DMS53 (cell line): ENCODE measurements around the gene ITGB5.
"Not testable (repeated sequence)": the region's sequence is repeated elsewhere in the genome, so short reads cannot be mapped to it uniquely, and the experiment has no call there.

Source experiments
- DNase-seq: peaks from one replicate; lab custom pipeline; 2025; lab: John Stamatoyannopoulos, UW

Gene ITGB5

DNA sequence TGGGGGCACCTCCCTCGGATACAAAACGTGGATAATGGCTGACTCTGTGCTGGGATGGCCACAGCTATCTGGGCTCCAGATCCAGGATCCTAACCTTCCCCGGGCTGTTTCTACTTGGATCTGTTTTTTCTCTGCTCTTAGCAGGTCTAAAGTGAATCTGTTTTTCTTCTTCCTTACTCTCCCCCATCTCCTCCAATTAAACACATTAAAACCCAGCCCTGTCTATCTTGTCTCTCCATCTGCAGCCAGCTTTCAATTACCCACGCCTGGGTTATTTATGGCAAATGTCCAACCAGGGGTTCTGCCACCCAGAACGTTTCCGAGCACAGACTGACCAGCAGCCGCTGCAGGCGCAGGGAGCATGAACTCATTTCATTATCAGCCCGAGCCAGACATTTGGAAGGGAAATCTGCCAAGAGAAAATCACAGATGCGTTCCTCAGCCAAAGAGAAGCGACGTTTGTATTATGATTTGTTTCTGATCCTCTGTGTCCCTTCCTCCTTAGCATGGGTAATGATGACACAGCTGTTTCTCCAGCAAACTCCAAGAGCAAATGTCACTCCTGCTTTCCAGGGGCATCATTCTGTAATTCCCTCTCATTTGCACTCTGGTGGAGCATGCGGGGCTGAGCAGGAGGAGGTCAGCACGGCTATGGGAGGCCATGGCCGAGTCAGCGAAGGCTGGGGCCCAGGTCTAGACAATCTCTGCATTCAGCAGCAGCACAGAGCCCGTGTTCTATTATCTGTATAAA is 114.9 kb downstream of the ITGB5 start:
- DNase-seq = no peak

- DNase-seq = no peak
Observed at GRCh38 chr3:124771083-124771445, 116.1 kb downstream of the ITGB5 start.

DNA sequence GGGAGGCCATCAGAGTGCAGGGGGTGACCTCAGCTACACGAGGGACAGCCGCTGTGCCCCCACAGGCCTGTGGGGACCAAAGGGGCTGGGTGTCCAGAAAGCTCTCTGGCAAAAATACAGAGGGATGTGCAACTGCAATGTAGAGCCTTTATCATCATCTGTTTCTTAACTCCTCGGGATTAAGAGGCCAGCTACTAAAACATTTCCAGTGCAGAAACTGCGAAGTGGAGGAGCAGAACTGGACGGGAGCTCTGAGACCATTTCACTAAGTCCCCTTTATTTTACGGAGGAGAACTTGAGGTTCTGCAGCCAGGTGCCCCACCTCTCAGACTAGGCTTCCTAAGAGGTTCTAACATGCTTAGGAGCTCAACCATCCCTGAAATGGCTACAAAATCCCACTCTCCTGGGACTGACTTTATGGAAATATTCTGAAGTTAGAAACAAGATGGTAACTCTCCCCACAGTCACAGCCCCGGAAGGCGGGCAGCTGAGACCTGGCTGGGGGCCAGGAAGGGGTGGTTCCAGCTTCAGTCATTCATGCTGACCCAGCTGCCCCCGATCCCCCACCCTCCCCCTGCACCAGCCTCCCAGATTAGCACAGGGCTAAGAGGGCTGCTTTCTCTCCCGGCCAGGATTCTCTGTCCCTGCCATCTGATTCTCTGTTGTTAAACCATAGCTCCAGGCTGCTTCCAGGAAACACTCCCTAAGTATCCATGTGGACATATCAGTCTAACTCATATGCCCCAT is 116.7 kb downstream of the ITGB5 start:
- no peak for DNase-seq

DNA sequence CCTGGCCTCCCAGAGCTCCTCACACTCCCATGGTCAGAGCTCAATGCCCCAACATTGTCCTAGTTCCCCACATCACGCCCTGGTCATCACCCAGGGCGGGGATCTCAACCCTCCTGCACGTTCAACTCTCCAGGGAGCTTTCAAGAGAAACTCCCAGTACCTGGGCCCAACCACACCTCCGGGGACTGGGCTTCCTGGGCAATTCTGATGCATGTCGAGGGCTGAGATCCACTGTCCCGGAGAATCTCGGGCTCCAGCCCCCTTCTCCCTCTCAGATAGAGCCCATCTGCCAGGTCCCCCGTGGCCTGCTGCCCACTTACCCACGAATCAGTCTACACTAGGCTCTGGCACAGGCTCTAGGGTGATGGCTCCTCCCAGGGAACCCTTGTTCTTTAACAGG is 117.7 kb downstream of the ITGB5 start:
- no peak for DNase-seq

DNA sequence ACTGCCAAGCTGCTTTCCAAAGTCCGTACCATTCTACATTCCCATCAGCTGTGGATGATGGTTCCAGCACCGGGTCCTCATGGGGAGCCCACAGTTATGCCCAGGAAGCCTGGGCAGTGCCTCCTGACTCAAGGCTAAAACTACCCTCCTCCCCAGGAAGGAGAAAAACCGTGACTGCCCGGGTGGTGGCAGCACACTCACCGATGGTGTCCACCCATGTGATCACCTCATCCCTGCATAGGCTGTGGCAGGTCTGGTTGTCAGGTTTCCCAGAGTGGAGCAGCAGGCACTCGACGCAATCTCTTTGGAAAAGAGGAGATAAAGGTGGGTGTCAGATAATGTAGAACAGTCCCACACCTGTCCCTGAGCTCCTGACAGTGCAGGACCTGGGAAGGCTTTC is 118.4 kb downstream of the ITGB5 start:
- peak; percentile 74 for DNase-seq

DNA sequence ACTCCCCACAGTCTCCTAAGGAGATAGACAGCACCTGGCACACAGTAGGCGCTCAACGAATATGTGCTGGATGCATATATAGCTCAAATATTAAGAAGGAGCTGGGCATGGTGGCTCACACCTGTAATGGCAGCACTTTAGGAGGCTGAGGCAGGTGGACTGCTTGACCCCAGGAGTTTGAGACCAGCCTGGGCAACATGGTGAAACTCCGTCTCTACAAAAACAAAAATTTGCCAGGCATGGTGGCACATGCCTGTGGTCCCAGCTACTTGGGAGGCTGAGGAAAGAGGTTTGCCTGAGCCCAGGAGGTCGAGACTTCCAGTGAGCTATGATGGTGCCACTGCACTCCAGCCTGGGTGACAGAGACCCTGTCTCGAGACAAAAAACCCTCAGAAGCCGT is 119.5 kb downstream of the ITGB5 start:
- DNase-seq = no peak

- DNase-seq = no peak
Observed at GRCh38 chr3:124767264-124767663, 119.9 kb downstream of the ITGB5 start.

GRCh38 chr3:124766113-124767095 is 120.8 kb downstream of the ITGB5 start:
- DNase-seq = no peak

DNA sequence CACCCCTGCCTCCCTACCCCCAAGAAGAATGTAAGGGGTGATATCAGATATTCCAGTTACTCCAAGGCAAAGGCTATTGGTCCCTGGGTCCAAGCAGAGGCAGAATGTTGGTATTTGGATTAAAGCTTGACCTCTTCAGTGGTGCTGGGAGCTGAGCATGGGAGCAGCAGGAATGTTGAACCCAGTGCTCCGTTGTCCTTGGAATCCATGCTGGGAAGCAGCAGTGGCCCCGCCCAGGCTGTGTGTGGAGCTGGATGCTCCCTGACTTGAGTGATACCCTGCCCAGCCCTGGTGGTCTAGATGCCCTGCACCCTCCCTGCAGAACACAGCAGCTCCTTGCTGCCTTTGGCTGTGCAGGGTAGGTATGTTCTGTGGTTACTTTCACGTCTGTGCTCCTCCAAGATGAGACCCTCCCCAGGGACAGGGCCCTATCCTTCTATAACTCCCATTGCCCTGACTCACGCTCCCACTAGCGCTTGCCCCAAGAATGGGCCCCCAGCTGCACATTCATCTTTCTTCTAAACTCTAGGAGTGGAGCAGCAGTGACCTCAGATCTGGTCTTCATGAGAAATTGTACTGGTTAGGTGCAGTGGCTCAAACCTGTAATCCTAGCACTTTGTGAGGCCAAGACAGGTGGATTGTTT is 121.8 kb downstream of the ITGB5 start:
- no peak for DNase-seq

GRCh38 chr3:124764746-124765145 is 122.4 kb downstream of the ITGB5 start:
- no peak for DNase-seq

DNA sequence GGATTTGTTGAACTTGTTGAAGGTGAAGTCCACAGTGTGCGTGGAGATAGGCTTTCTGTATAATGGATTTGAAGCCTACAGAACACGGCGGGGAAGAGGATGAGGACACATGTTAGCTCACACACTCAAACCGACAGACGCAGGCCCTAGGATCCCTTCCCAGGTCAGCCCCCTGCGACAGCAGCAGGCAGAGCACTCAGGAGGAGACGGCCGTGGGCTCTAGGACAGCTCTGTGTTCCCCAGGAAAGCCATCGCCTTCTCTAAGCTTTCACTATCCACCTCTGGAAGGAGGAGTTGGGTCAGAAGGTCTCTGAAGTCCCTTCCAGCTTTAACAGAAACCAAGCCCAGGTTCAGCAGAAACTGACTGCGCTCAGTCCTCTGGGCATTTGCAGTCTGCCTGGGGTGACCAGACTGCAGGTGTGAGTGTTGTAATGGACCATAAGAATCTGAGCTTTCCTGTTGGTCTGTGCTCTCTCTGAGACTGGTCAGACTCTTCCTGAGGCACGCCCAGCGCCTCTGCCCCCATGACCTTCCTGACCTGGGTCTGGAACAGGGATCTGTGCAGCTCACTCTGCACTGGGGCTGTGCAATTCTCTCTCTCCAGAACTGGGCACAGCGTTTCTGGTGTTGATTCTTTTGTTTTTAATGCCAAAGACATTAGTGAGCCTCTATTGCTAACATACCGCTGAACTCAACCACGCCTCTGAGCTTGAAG is 123.4 kb downstream of the ITGB5 start:
- no peak for DNase-seq

GRCh38 chr3:124763206-124763605 is 124.0 kb downstream of the ITGB5 start:
- DNase-seq = no peak

- no peak for DNase-seq
Observed at GRCh38 chr3:124762661-124763011, 124.5 kb downstream of the ITGB5 start.

GRCh38 chr3:124761935-124762660 is 125.1 kb downstream of the ITGB5 start:
- peak; percentile 28 for DNase-seq

DNA sequence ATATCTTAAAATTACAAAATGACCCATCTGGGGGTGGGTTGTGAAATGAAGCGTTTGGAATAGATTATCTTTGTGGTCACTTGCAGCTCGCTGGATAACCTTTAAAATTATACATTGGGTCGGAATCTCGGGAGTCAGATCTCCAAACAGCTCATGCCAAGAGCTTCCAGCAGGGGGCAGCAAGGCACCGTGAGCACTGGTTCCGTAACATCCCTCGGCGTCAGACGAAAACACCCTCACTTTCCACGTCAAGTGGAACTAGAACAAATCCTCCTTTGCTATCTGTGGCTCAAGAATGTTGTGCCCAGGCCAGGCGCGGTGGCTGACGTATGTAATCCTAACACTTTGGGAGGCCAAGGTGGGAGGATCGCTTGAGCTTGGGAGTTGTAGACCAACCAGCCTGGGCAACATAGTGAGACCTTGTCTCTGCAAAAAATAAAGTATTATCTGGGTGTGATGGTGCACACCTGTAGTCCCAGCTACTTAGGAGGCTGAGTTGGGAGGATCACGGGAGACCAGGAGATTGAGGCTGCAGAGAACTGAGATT is 125.8 kb downstream of the ITGB5 start:
- DNase-seq = peak; percentile 83

- peak; percentile 52 for DNase-seq
Observed at GRCh38 chr3:124760601-124761000, 126.6 kb downstream of the ITGB5 start.

GRCh38 chr3:124759666-124760401 is 127.3 kb downstream of the ITGB5 start:
- no peak for DNase-seq

DNA sequence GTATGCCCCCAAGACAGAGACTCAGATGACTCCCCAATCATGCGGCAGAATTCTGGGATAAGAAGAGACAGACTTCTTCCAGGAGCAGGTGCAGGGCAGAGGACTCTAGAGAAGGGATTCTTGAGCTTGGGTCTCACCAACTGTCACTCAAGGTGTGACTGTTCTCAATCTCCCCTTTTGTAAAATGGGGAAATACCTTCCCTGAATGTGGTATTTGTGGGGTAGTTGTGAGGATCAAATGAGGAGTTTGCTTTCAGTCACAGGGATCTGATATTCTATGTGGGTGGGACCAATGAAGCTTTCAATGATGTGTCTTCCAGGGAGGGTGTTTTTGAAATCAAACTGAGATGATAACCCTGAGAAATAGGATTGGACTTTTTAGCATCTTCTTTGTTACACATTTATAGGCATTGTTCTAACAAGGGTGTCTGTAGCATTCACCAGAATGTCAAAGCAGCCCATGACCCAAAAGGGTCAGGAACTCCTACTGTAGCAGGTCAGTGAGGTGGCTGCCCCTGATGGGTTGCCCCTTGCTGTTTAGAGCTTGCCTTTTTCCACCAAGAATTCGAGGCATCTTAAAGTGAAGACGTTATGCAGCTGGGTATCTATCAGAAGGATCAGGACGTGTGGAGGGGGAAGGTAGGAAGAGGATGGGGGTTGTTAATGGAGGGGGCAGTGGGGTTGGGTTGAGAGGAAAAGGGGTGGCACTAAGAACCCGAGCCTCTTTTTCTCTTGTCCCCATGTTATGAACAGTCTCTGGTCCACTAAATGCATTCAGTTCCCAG is 128.1 kb downstream of the ITGB5 start:
- no peak for DNase-seq

- not testable (repeated sequence) for DNase-seq
Observed at GRCh38 chr3:124757926-124758325, 129.2 kb downstream of the ITGB5 start.
